Endothelial cell of coronary artery (primary cell): ENCODE data around the gene CREBL2. TPM values are rescaled to one million over a fixed set of nuclear protein-coding genes. Genes with fewer than 3 reads are reported as not detected.

ENCODE experiments used
- total RNA-seq: library from RNA; depleted of rRNA; stranded (reverse); fragments of >200 nt; gene quantifications from 2 replicates; pipeline ENCODE4 v1.2.3, GENCODE V29; 2014

CREBL2 gene, protein sequence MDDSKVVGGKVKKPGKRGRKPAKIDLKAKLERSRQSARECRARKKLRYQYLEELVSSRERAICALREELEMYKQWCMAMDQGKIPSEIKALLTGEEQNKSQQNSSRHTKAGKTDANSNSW
- total RNA-seq: 28.6 and 37.3 TPM in 2 replicates

DNA sequence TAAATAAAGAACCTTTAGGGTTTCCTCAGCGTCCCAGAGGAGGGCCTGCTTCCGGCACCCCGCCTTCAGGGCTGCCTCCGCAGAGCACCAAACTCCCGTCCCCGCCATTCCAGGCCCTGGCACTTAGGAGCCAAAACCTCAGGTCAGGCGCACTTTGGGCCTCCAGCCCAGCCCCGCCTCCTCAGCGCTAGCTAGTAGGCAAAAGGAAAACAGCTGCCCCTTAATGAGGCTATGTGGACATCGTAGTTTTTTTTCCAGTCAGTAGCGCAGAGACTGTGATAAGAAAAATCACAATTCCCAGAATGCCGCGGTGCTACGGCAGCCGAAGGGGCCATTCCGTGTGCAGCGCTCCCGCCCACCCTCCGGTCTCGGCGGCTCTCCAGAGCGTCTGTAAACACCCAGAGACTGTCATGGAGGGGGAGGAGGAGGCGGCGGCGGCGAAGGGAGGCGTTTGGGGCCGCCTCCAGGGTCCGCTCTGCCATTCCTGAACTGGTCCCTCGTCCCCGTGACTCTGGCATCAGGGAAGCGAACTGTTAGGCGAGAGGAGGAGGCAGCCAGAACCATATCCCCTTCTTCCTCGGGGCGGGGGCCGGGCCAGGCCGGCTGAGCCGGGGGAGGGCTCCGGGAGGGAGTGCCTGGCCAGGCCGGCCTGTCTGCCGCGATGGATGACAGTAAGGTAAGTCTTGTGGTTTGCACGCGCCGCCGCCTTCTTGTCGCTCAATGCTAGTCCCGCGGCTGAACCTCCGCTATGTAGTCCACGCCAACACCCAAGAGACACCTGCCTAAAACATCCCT, at the start of gene CREBL2:
Gene CREBL2 (plus strand): TSS at position 365 of the 795 bp plus-strand sequence. CDS start 297 bp downstream, at position 662.

GRCh38 chr12:12562585-12563261, 49.0 kb upstream of the CREBL2 start, which contains the start of gene DUSP16:
Gene DUSP16 (minus strand): TSS chr12:12562863. CDS start chr12:12521098, 41,765 bp downstream.

Other genes with a start within 250 kb of the CREBL2 start
- 7.2 and 10.8 TPM in 2 replicates for gene DUSP16, start 49.0 kb upstream of the CREBL2 start, total RNA-seq
- under 0.01 and 0.27 TPM in 2 replicates for gene GPR19, start 84.3 kb downstream of the CREBL2 start, total RNA-seq
- gene CDKN1B, start 105.5 kb downstream of the CREBL2 start, total RNA-seq: 33.8 and 36.3 TPM in 2 replicates
- 3.0 and 6.4 TPM in 2 replicates for gene APOLD1, start 173.8 kb downstream of the CREBL2 start, total RNA-seq
- gene DDX47, start 201.5 kb downstream of the CREBL2 start, total RNA-seq: 59.3 and 75.1 TPM in 2 replicates